GM18858 (cell line): ENCODE data around the gene FOXN3.
"Not testable (repeated sequence)": the region's sequence is repeated elsewhere in the genome, so short reads cannot be mapped to it uniquely, and the experiment has no call there.

ENCODE experiments used
- ATAC-seq: cut with Tn5 transposase; IDR thresholded peaks from one replicate; pipeline ENCODE4 v1.9.1; 2021; ENCODE audit not compliant: unreplicated experiment

Gene FOXN3

DNA sequence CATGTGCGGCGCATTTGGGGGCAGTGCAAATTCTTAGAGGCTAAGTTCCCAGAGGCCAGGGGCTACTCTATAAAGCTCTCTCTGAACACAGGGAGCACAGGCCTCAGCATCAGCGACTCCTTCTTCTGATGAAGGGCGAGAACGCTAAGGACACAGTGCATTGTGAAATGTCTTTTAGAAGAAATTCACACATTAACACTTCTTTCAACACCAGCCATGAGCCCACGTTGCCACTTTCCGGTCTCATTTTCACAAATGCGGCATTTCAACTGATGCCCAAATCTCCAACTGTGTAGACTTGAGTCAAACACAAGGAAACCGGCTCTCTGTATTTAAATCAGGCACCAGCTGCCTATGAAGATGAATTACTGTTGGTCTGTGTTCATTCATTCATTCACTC, 162.0 kb downstream of the FOXN3 start:
- ATAC-seq = no peak

DNA sequence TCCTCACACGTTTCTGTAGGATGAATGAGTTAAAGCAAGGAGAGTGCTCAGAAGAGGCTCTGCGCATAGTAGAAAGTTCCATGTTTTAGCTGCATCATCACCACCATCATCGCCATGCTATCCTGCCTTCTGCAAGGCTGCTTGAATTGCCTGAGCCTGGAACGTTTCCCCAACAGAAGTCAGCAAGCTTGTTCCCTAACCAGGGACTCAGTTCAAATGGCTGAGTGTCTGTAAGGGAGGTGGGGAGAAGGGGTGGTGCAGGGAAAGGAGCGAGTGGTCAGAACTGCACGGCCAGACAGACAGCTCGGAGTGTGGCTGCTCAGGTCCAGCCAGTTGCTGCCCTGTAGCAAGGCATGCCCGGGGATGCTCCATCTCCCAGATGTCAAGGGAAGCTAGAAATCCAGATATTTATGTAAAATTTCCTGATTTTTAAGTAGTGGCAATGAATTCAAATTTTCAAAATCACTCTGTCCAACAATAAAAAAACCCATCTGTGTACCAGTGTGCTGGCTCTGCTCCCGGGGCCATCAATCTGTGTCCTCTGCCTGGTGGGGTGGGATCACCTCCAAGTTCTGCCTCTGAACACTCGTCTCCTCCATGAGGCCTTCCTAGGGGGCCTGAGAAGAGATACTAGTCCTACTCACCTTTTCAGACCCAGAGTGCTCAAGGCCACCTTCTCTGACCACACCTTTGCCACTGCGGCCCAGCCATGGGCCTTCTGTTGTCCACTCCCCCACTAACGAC, 162.7 kb downstream of the FOXN3 start:
- ATAC-seq = no peak

DNA sequence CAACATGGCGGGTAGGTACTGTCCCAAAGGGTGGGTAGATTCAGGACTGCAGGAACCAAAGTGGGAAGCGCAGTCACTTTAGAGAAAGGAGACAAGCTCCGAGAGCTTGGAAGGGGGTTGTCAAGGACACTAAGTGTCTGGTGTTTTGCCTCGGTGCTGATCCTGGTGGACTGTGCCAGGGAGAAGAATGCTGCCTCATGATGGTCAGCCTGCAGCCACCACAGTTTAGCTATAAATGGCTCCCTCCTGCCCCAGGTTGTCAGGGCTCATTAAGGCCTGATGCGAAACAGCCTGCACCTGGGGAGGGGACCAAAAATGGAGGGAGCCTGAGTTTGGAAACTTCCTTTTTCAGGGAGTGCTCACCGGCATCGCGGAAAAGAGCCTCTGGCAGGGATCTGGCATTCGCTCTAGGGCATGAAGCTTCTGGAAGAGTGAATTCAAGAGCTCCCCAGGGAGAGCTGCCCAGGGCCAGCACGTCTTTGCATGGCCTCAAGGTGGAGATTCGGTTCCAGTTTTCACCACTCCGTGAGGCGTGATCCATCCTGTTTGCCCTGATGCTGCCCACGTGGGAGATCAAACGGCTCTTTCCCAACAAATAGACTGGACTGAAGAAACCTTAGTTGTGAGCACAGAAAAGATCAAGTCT, 164.0 kb downstream of the FOXN3 start:
- no peak for ATAC-seq

DNA sequence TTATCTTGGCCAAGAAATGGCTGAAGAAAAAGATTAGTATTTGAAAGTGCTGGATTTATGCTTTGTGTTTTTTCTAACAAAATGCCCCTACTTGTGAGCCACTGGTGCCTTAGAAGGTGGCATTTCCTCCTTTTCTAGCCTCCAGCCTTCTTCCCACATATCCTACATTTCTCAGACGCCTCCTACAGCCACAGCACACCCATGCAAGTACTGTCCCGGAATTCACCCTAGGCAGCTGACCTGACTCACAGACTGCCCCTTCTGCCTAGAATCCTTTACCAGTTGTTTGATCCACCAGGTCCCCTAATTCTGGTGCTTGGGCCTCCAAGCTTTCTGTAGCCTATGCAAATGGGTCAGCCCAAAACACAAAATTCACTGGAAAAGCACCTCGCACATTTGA, 166.0 kb downstream of the FOXN3 start:
- ATAC-seq = no peak

DNA sequence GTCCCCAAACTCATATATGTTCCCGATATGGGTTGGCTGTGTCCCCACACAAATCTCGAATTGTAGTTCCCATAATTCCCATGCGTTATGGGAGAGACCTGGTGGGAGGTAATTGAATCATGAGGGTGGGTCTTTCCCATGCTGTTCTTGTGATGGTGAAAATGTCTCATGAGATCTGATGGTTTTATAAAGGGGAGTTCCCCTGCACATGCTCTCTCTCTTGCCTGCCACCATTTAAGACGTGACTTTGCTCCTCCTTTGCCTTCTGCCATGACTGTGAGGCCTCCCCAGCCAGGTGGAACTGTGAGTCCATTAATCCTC, 166.4 kb downstream of the FOXN3 start:
- ATAC-seq = not testable (repeated sequence)

DNA sequence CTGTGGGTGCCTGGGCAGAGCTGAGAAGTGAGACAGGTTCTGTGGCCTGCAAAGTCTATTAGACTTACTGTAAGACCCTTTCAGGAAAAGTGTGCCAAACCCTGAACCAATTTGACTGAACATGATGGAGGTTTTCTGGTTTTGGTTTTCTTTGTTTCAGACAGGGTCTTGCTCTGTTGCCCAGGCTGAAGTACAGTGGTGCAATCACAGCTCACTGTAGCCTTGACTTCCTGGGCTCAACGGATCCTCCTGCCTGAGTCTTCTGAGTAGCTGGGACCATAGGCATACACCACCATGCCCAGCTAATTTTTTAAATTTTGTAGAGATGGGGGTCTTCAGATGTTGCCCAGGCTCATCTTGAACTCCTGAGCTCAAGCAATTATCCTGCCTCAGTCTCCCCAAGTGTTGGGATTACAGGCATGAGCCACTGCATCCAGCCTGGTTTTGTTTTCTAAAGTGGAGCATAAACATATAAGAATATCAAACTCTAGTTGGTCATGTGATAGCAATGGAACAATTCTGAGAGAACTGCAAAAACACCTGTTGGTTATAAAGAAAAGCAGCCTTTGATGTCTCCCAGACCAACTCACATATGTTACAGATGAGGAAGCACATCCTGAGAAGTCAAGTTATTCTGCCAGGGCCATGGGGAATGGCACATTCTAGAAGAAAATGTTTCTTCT, 166.9 kb downstream of the FOXN3 start:
- ATAC-seq = no peak

DNA sequence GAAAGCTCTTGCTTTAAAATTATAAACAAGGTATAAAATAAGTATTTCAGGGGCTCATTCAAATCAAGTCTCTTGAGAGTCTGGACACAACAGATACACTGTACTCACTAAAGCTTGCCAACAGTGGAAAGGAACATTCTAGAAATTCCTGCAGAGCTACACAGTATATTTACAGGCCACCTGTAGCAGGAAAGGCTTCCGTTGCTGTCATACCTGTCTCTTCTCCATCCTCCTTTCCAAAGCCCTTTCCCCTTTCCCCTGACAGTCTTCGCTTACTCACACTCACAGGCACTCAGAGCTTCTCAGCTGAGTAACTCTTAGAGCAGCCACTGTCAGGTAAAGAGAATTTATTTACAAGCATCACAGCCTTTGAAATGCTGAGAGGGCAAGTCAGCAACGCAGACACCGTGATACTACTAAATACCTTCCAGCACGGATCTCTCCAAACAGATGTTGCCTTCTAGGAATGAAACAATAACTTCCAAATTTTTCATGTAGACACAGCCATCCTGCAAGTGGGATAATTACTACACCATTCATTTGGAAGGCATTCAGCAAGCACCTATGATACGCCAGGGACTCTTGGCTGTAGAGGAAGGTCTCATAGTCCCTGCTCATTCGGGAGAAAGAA, 167.9 kb downstream of the FOXN3 start:
- ATAC-seq = no peak

DNA sequence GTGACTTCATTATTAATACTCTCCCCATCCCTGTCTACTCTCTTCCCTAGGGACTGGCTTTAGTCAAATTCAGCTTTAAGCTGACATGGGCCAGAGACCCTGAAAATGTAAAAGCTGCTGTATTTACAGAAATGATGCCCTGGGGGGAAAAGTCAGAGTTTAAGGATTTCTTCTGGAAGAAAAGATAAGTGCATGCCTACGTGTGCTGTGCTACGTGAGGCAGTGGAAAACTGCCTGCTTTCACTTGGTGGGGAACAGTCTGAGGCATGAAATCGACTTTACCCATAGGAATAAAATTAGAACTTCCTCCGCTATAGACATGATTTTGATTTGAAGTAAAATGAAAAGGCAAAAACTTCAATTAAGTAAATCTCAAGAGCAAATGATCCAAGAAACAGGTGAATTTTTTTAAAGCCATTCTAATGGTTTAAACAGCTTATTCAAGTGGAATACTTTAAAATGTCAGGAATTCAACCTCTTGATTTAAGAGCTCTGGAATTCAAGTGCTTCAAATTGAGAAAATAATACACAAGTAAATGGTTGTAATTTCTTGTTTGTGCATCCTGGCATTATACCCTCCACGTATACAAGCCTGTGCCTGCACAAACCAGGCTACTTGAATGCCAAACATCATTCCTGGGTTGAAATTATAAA, 168.5 kb downstream of the FOXN3 start:
- no peak for ATAC-seq

DNA sequence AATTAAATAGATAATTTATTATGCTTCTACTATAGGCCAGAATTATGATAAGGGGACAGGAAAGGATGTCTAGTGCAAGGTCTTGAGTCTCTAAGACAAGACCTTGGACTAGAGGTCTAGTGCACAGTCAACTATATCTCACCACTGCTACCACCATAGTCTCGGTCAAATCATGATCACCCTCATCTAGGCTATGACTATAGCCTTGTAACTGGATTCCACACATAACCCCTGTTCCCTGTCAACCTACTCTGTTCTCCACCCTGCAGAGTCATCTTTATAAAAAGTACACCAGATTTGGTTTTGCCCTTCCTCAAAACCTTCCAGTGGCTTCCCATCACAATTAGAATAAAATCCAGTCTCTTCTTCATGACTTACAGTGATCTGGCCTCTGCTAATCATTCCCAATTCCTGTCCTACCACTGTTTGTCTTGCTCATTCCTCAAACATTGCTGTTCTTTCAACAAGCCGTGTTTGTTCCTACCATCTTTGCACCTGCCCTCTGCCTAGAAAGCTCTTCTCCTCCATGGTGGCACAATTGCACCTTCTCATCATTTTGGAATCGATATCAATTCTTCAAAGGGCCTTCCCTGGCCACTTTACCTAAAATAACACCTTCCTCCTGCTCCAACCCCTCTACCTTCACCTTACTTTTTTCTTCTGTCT, 169.4 kb downstream of the FOXN3 start:
- no peak for ATAC-seq

DNA sequence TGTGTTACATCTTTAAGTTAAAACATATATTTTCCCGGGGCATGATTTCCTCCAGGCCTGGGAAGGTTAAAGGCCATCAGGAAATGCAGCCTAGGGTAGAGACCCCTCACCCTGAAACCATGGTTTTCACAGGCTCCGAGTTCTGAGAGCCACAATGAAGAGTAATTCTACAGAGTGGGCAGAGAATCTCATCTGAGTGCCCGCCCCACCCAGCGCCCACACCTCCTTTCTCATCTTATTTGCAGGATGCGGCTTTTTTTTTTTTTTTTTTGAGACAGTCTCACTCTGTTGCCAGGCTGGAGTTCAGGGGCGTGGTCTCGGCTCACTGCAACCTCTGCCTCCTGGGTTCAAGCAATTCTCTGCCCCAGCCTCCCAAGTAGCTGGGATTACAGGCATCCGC, 170.7 kb downstream of the FOXN3 start:
- ATAC-seq = no peak

DNA sequence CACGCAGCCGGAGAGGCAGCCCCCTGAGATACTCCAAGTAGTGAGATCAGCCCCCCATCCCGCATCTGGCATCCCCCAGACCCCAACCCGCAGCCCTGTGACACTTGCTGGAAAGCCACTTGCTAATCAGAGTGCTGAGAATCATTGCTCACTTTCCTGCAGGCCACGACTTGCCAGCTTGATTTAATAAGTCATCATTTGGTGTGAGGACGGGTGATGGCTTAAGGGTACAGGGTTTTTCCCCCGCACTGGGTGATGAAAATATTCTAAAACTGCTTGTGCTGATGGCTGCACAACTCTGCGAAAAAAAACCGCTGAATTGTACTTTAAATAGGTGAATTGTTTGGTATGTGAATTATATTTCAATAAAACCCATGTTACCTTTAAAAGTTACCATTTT, 171.2 kb downstream of the FOXN3 start:
- no peak for ATAC-seq

DNA sequence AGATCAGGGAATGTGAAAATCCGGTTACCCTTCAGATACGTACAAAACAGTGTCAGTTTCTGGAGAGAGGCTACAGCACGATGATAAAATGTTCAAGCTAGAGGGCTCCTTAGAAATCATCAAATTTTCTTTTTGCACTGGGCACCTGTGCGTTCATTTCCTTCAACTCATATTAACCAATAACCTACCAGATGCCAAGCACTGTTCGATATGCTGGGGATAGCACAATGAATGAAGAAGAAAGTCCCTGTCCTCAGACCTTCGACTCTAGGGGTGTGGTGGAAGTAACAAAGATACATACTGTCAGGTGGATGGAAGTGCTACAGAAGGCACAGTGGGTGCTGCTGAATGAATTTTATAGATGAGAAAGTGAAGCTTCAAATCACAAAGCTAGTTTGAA, 172.3 kb downstream of the FOXN3 start:
- no peak for ATAC-seq

DNA sequence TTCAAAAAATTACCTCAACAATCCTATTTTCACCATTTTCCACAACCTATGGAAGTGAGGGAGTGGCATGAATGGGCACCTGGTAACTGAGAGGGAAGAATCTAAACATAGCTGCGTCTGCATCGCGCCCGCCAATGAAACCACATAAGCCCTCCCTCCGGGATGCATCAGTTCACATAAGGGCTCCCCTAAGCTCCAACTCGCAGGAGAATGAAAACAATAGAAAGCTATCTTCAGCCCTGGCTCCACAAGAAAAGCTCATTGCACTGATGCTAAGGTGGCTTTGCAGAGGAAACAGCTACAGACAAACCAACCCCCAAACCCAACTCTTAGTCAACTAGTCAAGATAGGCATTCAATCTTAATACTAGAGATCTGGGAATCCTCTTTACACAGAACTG, 173.3 kb downstream of the FOXN3 start:
- no peak for ATAC-seq

DNA sequence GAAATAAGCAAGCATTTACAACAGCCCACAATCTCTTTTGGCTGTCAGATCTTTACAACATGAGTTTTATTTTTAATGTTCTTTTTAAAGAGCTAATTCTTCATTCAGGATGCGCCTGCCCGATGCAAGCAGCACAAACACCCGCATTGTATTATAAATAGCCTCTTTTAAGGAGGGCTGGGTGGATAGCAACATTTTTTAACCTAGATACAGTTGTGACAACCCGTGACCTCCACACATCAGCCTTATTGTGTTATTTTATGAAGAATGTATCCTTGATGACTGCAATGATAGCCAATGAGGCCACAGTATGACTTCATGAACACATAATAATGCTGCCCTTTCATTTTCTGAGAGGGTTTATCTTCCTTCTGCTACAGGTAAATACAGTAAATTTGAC, 173.7 kb downstream of the FOXN3 start:
- no peak for ATAC-seq

DNA sequence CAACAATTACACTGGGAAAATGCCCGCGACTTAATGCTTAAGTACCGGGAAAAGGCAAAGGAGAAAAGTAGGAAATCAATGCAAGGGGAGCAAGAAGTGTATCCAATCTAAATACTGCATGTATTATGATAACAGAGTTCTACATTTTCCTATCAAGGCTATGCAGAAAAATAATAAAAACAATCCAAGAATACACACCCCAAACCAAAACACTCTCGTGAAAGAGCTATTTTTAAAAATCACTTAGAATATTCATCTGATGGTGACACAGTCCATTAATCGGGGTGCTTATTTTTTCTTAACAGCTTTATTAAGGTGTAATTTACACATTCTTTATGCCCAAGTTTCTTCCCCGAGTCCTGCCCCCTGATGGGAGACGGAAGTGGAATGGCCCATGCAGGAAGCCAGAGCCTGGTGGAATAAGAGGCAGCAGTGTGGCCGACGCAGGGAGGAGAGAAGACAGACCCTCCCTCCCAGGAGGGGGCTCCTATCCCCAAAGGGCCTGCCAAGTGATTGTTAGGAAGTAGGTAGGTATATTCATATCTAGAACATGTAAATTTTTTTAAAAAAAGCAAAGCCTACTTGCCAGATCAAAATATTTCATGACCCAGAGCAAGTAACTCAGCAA, 174.3 kb downstream of the FOXN3 start:
- ATAC-seq = no peak

DNA sequence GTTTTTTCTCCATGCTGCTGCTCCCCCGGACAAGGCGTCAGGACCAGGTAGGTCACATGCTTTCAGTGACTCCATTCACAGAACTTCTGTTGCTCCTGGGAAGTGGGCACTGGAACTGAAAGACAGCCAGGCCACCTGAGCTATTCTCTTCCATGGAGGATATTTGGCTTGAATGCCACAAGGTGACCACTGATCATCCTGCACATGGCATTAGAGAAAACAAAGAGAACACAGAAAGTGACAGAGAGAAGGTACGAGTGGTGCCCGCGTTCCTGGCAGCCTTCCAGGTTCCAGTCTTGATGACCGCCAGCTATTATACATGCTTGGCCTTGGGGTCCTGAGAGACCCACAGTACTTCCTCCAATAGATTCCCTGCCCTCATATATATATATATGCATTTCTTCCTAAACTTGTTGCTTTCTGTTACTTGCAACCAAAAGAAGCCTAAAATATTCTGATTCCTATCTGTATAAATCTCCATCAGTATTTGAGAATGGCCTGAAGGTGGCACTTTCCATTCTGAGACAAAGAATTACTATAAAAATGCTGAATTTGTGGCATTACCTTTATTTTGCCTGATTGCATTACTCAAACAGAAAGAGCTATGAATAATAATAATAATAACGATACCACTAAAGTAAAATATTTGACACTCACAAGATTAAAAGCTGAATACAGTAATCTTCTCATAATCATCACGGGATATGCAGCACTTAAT, 174.9 kb downstream of the FOXN3 start:
- ATAC-seq = no peak

DNA sequence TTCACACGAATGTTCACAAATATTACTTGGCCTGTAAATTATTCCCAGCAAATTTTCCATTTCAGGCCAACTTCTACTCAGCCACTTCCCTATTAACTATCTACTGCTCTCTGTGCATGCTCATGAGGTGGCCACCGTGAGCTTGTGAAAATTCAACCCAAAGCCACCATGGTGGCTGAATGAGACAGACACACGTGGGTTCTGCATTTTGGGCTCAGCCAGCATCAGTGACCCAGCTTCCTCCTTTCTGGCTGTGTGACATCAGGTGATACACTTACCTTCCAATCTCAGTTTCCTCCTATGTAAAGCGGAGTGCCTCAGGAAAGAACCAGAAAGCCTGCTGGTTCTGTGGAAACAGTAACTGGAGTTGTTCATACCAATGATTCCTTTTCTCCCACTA, 175.8 kb downstream of the FOXN3 start:
- ATAC-seq = no peak

DNA sequence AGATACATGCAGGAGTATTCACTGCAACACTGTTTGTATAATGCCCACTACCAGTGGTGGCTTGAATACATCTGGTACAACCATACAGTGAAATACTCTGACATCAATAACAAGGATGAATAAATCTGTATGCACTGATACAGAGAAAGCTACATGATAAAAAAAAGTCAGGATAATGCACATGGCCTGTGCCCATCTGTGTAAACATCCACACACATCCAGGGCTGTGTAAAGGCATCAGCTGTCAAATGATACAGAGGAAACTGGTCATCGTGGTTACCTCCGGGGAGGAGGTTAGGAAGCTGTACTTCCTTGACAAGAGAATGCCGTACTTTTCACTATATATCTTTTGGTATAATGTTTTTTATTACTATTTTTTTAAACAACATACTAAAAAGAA, 176.6 kb downstream of the FOXN3 start:
- no peak for ATAC-seq

DNA sequence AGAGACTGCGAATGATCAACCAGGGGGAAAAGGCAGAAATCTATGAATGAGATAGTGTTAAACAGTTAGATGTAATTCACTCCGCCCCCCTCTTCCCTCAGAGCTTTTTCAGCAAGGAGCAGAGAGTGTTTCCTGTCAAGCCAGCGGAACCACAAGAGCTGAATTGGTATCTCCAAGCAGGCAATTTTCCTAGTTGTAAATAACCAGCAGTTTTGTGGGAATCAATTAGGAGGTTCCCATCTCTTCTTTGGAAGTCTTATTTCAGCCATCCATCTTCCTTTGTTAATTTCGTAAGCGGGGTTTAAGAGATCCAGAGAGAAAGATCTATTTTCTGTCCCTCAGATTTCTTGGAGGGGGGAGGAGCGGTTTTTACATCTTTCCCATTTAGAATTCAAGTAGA, 178.0 kb downstream of the FOXN3 start:
- ATAC-seq = no peak
